HG02884 (cell line): Measurements from ENCODE around the gene TREM1.
A peak's percentile ranks its signal among the peaks of the same experiment; 100 is the strongest.
"Not testable (repeated sequence)": the region's sequence is repeated elsewhere in the genome, so short reads cannot be mapped to it uniquely, and the experiment has no call there.

Source experiments
- ATAC-seq: cut with Tn5 transposase; IDR thresholded peaks from one replicate; pipeline ENCODE4 v1.9.1; 2021; ENCODE audit warnings: mild to moderate bottlenecking, moderate library complexity; ENCODE audit not compliant: unreplicated experiment

Gene TREM1

GRCh38 chr6:41297248-41297647 lies 10.8 kb upstream of the TREM1 start:
- ATAC-seq = not testable (repeated sequence)

GRCh38 chr6:41294214-41294872 lies 7.9 kb upstream of the TREM1 start:
- no peak for ATAC-seq

GRCh38 chr6:41291717-41292116 lies 5.2 kb upstream of the TREM1 start:
- no peak for ATAC-seq

GRCh38 chr6:41289815-41290214 lies 3.3 kb upstream of the TREM1 start:
- no peak for ATAC-seq

GRCh38 chr6:41288754-41289129 lies 2.3 kb upstream of the TREM1 start:
- no peak for ATAC-seq

GRCh38 chr6:41288030-41288753 lies 1.7 kb upstream of the TREM1 start:
- ATAC-seq = peak; percentile 48

- ATAC-seq = no peak
These were observed 1.8 kb downstream of the TREM1 start for GRCh38 chr6:41284726-41285125.

GRCh38 chr6:41283600-41283999 lies 2.9 kb downstream of the TREM1 start:
- no peak for ATAC-seq

GRCh38 chr6:41280381-41281057 lies 6.0 kb downstream of the TREM1 start:
- no peak for ATAC-seq

- ATAC-seq = no peak
These were observed 7.6 kb downstream of the TREM1 start for GRCh38 chr6:41278699-41279405.

- no peak for ATAC-seq
These were observed 8.9 kb downstream of the TREM1 start for GRCh38 chr6:41277605-41278004.

- ATAC-seq = no peak
These were observed 11.0 kb downstream of the TREM1 start for GRCh38 chr6:41275489-41275888.

- no peak for ATAC-seq
These were observed 12.2 kb downstream of the TREM1 start for GRCh38 chr6:41274256-41274655.

- ATAC-seq = no peak
These were observed 12.8 kb downstream of the TREM1 start for GRCh38 chr6:41273714-41274113.

- ATAC-seq = no peak
These were observed 13.8 kb downstream of the TREM1 start for GRCh38 chr6:41272591-41273240.

GRCh38 chr6:41271901-41272395 lies 14.5 kb downstream of the TREM1 start:
- ATAC-seq = no peak

- ATAC-seq = no peak
These were observed 16.8 kb downstream of the TREM1 start for GRCh38 chr6:41269716-41270115.

- no peak for ATAC-seq
These were observed 17.3 kb downstream of the TREM1 start for GRCh38 chr6:41269166-41269565.

- no peak for ATAC-seq
These were observed 18.0 kb downstream of the TREM1 start for GRCh38 chr6:41268478-41268877.

- no peak for ATAC-seq
These were observed 19.9 kb downstream of the TREM1 start for GRCh38 chr6:41266541-41266940.

- no peak for ATAC-seq
These were observed 23.2 kb downstream of the TREM1 start for GRCh38 chr6:41263267-41263666.
